ENCODE measurements around the gene GP5.

GP5 gene

DNA sequence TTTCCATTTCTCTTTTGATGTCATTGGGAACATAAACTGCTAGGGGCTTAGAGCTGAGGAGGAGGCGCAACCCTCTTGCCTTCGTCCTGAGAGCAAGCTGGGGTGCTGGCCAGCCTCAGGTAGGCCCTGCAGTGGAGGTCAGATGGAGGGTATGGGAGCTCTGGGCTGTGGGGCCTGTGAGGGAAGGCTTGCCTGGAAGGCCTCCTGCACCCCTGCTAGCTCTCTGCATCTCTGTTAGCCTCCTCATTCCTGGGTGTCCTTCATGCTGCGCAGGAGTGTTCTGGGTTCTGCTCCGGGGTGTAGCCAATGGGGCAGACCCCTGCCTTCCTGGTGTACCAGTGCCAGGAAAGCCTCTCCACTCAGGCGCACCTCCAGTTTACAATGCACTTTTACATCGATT, 11.8 kb downstream of the GP5 start:
- no peak for TF ChIP-seq CTCF (IDR thresholded peaks at IDR 0.05; ENCODE audit: low read depth, low read length, missing control alignments)
- no peak overlapping the region for H3K4me3 ChIP-seq (replicated peaks; ENCODE audit: low read depth, low read length)
- DNase-seq (ENCODE audit: extremely low read depth, low read depth) = no peak

- TF ChIP-seq CTCF (IDR thresholded peaks at IDR 0.05; ENCODE audit: low read depth, low read length, missing control alignments) = no peak
- DNase-seq (ENCODE audit: extremely low read depth, low read depth) = no peak
- H3K4me3 ChIP-seq (replicated peaks; ENCODE audit: low read depth, low read length) = no peak overlapping the region
These were observed 12.4 kb downstream of the GP5 start for GRCh38 chr3:194386648-194387047.

DNA sequence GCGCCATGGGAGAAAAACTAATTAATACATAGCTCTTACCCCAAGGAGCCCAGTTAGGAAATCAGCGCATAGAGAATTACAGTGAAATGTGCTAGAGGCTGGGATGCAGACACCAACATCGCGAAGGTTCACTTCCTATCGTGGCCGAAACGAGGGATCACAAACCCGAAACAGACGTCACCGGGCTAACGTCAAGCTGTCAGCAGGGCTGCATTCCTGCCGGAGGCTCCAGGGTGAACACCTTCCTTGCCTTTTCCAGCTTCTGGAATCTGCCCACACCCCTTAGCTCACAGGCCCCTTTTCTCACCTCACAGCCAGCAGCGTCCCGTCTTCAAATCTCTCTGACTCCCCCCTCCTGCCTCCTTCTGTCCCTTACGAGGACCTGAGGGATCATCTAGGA, 13.0 kb downstream of the GP5 start:
- no peak for DNase-seq (ENCODE audit: extremely low read depth, low read depth)
- TF ChIP-seq CTCF (IDR thresholded peaks at IDR 0.05; ENCODE audit: low read depth, low read length, missing control alignments) = no peak
- H3K4me3 ChIP-seq (replicated peaks; ENCODE audit: low read depth, low read length) = no peak overlapping the region

GRCh38 chr3:194384569-194385001, 14.5 kb downstream of the GP5 start:
- no peak for DNase-seq (ENCODE audit: extremely low read depth, low read depth)
- no peak for TF ChIP-seq CTCF (IDR thresholded peaks at IDR 0.05; ENCODE audit: low read depth, low read length, missing control alignments)
- H3K4me3 ChIP-seq (replicated peaks; ENCODE audit: low read depth, low read length) = no peak overlapping the region

GRCh38 chr3:194384156-194384555, 14.9 kb downstream of the GP5 start:
- no peak overlapping the region for H3K4me3 ChIP-seq (replicated peaks; ENCODE audit: low read depth, low read length)
- no peak for TF ChIP-seq CTCF (IDR thresholded peaks at IDR 0.05; ENCODE audit: low read depth, low read length, missing control alignments)
- no peak for DNase-seq (ENCODE audit: extremely low read depth, low read depth)

DNA sequence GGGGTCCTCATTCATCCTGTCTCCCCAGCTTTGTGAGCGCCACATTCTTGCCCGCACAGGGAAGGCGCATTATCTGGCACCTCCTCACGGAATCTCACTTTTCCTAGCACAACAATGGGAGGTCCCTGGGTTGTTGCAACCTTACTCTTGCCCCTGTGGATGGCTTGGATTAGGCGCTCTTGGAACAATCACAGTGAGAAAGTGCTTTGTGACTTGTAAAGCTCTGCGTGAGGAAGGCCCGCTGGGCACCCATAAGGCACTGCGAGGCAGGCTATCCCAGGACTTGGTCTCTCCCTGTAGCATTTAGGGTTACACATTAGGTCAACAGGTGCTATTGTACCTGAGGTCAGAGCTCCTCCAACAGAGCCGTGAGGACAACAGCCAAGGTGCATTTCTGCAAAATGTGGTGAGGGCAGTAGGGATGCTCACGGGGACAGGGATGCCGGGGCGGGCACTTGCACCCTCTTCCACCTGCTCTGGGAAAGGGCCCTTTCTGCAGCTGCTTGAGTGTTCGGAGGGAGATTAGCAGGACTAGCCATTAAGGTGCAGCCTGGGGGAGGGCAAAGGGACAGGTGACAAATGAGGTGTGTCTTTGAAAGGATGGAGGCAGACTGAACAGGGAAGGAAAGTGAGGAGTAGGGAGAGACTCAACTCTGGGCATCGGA, 15.7 kb downstream of the GP5 start:
- no peak for DNase-seq (ENCODE audit: extremely low read depth, low read depth)
- TF ChIP-seq CTCF (IDR thresholded peaks at IDR 0.05; ENCODE audit: low read depth, low read length, missing control alignments) = no peak

DNA sequence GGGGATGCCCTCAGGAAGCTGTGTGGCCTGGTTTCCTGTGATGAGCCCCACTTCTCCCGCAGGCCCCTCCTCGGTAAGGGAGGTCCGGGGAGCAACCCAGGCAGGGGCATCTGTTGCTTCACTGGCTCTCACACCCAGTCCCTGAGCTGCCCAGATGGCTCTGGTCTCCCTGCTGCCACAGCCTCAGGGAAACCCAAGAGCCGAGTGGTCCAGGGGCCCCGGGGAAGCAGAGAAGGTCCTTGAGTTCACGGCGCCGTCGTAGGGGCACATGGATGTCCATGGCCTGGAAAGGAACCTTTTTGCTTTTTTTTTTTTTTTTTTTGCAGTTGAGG, 16.2 kb downstream of the GP5 start:
- no peak for TF ChIP-seq CTCF (IDR thresholded peaks at IDR 0.05; ENCODE audit: low read depth, low read length, missing control alignments)
- no peak for DNase-seq (ENCODE audit: extremely low read depth, low read depth)

More for the DNA sequence above, 15.7 kb downstream of the GP5 start:
- H3K4me3 ChIP-seq (replicated peaks; ENCODE audit: low read depth, low read length) = no peak overlapping the region

More for the DNA sequence above, 16.2 kb downstream of the GP5 start:
- H3K4me3 ChIP-seq (replicated peaks; ENCODE audit: low read depth, low read length) = no peak overlapping the region

Data from HFF-Myc (cell line).